ENCODE results near the gene ZBED3.
A peak's percentile ranks its signal among the peaks of the same experiment; 100 is the strongest.
"Not testable (repeated sequence)": the region's sequence is repeated elsewhere in the genome, so short reads cannot be mapped to it uniquely, and the experiment has no call there.

The ZBED3 gene

DNA sequence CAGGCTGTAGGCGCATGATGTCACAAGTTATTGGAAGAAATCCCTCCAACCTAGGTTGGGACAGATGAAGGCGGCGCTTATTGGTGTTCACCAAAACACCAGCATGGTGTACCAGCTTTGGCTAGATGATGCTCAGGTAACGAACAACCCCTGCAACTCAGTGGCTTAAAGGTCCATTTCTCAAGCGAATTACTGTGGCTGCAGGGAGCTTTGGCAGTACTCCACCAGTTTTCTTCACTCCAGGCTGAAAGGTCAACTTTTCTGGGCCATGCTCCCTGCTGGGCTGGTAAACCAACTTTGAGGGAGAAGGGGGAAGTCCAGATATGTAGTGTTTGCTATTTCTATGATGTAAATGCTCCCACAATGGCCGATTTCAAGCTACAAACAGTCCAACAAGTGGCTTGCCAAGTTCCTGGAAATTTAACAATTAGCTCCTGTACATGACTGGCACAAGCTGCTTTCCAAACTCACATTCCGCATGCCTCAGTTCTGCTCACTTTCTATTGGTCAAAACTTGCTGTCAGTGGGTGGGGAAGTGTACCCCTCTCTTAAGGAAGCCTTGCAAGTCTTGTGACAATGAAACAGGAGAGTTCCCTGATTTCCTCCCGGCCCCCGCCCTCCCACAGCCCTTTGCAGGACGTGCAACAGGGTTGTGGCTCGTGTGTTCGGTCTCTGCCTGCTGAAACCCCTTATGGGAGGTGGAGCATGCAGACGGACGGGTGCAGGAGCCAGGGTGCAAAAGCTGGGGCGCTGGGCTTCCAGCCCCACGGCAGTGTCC is 588 bp upstream of the ZBED3 start:
- H3K4me1 Mint-ChIP-seq = peaks cover 39% of the 10 kb centered on the region
- no peaks in the 10 kb centered on the region for H3K27me3 Mint-ChIP-seq
- ATAC-seq = peak; percentile 68
- no peak for DNase-seq
- peaks cover 0 to 11% of the 10 kb centered on the region in 2 donors for H3K9me3 Mint-ChIP-seq
- peak overlapping the region; percentile 83 to 99 for H3K4me3 Mint-ChIP-seq
- peak overlapping the region; percentile 89 to 98 for H3K27ac Mint-ChIP-seq

DNA sequence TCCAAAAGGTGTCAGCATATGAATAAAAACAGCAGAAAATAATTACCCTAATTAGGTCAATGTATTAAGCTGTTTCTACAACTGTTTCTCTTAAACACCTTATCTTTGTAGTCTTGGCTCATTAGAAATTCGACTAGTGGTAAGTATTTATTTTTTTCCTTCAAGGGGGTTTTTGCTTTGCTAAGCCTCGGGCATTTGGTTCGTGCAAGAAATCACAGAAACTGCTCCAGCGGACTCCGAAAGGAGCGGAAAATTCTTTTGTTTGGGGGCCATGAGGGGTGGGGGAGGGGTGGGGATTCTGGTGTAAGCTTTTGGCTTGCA is 757 bp downstream of the ZBED3 start:
- DNase-seq (no peak), ATAC-seq (no peak)
- H3K4me1 Mint-ChIP-seq = peaks cover 39% of the 10 kb centered on the region
- H3K9me3 Mint-ChIP-seq = peaks cover 0 to 11% of the 10 kb centered on the region in 2 donors
- peak overlapping the region; percentile 83 to 99 for H3K4me3 Mint-ChIP-seq
- no peaks in the 10 kb centered on the region for H3K27me3 Mint-ChIP-seq
- H3K27ac Mint-ChIP-seq = peak overlapping the region; percentile 98 to 99

DNA sequence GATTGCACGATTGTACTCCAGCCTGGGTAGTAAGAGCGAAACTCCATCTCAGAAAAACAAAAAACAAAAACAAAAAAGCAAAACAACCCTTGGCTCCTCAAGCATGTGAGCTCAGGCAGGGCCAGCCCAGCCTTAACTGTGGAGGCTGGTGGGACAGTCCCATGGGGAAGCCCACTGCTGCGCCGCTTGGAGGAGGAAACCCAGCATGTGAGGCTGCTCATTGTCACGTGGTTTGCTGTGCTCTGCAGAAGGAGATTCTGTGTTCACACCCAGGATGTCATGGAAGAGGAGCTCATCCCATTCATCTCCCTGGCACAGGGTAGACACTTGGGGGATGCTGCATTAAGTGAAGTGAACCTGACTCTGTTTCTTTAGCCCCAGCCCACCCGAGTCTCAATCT is 4.0 kb downstream of the ZBED3 start:
- Mint-ChIP-seq H3K27ac (no peak overlapping the region), H3K9me3 (peaks cover 0 to 5% of the 10 kb centered on the region in 2 donors), H3K27me3 (no peaks in the 10 kb centered on the region), H3K4me1 (peaks cover 32% of the 10 kb centered on the region), H3K4me3 (no peak overlapping the region)
- DNase-seq (peak in 1 of 2 donors; percentile 41), ATAC-seq (peak; percentile 67)

DNA sequence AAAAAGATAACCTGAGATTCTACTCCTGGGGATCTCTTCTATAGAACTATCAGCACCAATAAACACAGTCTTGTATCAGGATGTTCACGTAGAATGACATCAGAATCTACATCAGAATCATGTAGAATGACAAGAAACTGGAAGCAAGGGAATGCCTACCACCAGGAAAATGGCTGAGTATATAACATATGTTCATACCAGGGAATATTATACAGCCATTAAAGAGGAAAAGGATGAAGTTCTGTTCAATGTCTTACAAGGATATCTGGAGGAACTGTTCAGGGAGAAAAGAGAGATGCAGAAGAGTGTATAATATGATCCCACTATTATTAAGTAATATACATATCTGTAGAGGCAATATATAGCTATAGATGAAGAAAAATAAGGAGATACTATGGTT is 4.8 kb downstream of the ZBED3 start:
- DNase-seq (no peak), ATAC-seq (no peak)
- H3K4me3 Mint-ChIP-seq = no peak overlapping the region
- peaks cover 26% of the 10 kb centered on the region for H3K4me1 Mint-ChIP-seq
- H3K27me3 Mint-ChIP-seq = no peaks in the 10 kb centered on the region
- peak overlapping the region in 1 of 2 donors; percentile 40 for H3K27ac Mint-ChIP-seq
- peaks cover 0 to 5% of the 10 kb centered on the region in 2 donors for H3K9me3 Mint-ChIP-seq

DNA sequence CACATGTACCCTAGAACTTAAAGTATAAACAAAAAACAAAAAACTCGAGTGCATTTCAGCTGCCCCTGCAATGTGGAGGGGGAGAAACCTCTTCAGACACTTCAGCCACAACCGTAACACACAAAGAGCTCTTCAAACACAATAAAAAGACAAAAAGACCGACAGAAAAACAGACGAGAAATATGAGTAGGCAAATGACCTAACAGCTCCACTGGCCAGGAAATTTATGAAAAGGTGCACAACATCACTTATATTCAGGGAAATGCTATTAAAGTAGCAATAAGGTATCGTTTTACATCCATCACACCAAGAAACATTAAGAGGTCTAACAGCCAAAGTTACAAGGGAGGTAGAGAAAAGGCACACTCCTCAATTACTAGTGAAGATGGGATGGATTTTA is 6.2 kb downstream of the ZBED3 start:
- ATAC-seq = no peak
- no peak for DNase-seq
- no peaks in the 10 kb centered on the region for H3K27me3 Mint-ChIP-seq

DNA sequence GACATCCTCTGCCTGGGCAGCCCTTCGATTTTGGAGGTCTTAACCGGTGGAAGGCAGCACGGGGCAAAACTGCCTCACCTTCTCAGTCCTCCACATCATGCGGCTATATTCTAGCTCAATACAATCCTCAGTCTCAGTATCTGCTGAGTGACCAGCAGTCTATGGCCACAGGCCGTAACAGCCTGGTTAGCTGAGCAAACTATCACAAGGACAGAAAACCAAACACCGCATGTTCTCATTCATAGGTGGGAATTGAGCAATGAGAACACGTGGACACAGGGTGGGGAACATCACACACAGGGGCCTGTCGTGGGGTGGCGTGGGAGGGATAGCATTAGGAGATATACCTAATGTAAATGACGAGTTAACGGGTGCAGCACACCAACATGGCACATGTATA is 6.6 kb downstream of the ZBED3 start:
- H3K9me3 Mint-ChIP-seq, DNase-seq, ATAC-seq, H3K27me3 Mint-ChIP-seq, H3K4me3 Mint-ChIP-seq, H3K27ac Mint-ChIP-seq: not testable (repeated sequence)
- peaks cover 33% of the 10 kb centered on the region for H3K4me1 Mint-ChIP-seq

More for the DNA sequence above, 6.2 kb downstream of the ZBED3 start:
- no peak overlapping the region for H3K4me3 Mint-ChIP-seq
- H3K4me1 Mint-ChIP-seq = peaks cover 32% of the 10 kb centered on the region
- peaks cover 0 to 5% of the 10 kb centered on the region in 2 donors for H3K9me3 Mint-ChIP-seq
- no peak overlapping the region for H3K27ac Mint-ChIP-seq

DNA sequence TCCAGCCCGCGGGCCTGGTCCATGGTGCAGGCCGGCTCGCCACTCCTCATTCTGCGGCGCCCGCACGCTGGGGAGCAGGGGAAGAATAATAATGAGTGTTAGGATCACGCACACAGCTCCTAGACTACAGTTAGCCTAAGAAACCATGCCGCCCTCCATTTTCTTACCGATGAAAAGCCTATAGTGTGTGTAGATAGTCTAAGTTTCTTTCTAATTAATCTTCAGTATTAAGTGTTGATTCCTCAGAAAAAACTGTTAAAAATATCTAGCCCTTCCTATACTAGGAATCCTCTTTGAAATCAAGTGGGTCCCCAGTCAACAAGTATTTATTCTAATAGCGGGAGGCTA is 9.3 kb downstream of the ZBED3 start:
- Mint-ChIP-seq H3K4me3 (peak overlapping the region; percentile 51 to 52), H3K4me1 (peaks cover 12% of the 10 kb centered on the region), H3K27me3 (no peaks in the 10 kb centered on the region), H3K27ac (no peak overlapping the region), H3K9me3 (no peaks in the 10 kb centered on the region)
- DNase-seq = no peak
- peak; percentile 41 for ATAC-seq

DNA sequence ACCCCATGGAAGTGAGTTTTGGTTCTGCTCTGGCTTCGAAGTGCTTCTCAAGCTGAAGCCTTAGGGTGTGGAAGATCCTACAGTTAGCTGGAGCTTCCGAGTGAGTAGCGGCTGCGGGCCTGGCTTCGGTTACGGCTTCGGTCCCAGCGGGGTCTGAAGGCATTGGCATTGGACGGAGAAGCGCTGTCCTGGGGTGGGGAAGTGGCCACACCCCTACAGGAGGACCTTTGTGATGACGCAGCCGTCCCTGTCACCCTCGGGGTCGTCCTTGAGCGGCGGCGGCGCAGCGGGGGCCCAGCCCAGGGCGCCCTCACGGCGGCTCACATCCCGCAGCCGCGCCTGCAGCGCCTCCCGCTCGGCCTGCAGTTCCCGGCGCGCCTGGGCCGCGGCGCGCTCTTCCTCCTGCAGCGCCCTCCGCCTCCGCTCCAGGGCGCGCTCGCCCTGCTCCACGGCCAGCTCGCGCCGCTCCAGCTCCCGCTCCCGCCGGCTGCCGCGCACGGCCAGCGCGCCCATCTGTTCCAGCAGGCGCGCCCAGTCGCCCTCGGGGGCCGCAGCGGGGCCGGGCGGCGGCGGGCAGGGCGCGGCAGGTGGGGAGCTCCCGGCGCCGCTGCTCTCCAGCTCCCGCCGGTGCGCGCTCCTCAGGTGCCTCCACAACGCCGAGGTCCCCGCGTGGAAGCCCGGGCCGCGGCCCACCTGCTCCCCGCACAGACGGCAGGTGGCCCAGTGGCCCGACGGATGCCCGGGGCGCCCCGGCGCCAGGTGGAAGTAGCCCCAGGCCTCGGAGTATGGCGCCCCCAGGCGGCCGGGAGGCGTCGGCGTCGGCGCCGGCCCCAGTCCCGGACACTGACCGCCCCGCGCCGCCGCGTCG is 9.9 kb downstream of the ZBED3 start:
- DNase-seq (peak; percentile 67 to 71), ATAC-seq (peak; percentile 91)
- Mint-ChIP-seq H3K4me3 (peak overlapping the region; percentile 52 to 62), H3K27me3 (no peaks in the 10 kb centered on the region), H3K4me1 (peaks cover 12% of the 10 kb centered on the region), H3K9me3 (no peaks in the 10 kb centered on the region), H3K27ac (no peak overlapping the region)

DNA sequence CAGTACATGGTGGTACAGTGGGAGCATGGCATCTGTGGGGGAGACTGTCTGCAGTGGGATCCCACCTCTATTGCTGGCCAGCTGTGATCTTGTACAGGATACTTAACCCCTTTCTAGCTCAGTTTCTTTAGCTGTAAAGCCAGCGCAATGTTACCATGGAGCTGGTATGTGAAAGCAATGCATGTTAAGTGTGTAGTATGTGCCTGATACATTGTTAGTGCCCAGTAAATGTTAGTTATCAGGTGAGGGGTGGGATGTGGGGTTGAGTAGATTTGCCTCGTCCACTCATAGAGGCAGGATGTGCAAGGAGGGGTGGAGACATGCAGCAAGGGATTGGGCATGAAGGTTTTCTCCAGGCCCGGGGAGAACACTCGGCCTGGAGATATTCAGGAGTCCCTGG is 12.3 kb downstream of the ZBED3 start:
- H3K27ac Mint-ChIP-seq = no peak overlapping the region
- H3K4me1 Mint-ChIP-seq = peaks cover 12% of the 10 kb centered on the region
- H3K4me3 Mint-ChIP-seq = no peak overlapping the region
- H3K27me3 Mint-ChIP-seq = no peaks in the 10 kb centered on the region
- DNase-seq (no peak), ATAC-seq (no peak)
- no peaks in the 10 kb centered on the region for H3K9me3 Mint-ChIP-seq

DNA sequence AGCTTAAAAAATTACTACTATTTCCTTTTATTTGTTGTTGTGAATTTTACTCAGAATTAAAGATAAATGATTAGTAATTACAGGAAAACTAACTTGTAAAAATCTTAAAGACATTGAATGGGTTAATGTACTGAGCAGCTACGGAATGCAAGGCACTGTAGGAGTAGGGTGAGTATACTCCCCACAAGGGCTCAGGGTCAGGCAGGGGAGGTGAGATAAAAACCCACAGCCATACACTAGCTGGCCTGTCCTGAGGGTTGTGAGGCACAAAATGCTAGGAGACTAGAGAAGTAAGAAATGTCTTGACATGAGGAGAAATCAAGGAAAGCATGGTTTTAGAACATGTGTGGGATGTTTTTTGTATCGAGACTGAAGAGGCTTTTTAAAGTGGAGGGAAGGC is 13.4 kb downstream of the ZBED3 start:
- Mint-ChIP-seq H3K4me3 (no peak overlapping the region), H3K27me3 (no peaks in the 10 kb centered on the region), H3K4me1 (peaks cover 12% of the 10 kb centered on the region), H3K9me3 (no peaks in the 10 kb centered on the region), H3K27ac (no peak overlapping the region)
- DNase-seq (no peak), ATAC-seq (no peak)

DNA sequence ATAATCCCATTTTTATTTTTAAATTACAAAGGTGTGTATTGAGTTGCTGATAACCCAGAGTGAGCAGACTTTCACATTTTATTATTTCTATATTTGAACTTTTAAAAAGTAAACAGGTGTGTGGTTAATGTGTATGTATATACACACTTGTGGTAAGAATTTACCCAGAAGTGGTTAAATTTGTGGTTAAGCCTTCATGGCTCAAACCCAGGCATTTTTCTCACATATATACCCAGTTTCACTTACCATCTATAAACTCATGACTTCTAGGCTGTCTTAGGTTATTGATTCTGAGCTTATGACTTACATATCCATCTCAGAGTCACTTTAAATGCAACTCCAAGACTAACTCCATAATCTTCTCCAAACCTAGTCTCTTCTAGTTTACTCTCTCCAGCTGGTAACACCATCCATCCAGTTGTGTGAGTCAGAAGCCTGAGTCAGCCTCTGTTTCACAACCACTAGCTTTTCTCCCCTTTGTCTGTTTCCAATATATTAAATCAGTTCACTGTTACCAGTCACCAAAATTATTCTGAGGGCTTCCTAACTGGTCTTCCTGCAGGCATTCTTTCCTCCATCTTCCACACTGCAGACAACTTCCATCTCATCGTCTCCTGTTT is 20.2 kb downstream of the ZBED3 start:
- ATAC-seq (no peak), DNase-seq (no peak)
- H3K4me1 Mint-ChIP-seq = peaks cover 5% of the 10 kb centered on the region
- no peak overlapping the region for H3K27ac Mint-ChIP-seq
- H3K27me3 Mint-ChIP-seq = no peaks in the 10 kb centered on the region
- H3K4me3 Mint-ChIP-seq = no peak overlapping the region
- H3K9me3 Mint-ChIP-seq = no peaks in the 10 kb centered on the region

DNA sequence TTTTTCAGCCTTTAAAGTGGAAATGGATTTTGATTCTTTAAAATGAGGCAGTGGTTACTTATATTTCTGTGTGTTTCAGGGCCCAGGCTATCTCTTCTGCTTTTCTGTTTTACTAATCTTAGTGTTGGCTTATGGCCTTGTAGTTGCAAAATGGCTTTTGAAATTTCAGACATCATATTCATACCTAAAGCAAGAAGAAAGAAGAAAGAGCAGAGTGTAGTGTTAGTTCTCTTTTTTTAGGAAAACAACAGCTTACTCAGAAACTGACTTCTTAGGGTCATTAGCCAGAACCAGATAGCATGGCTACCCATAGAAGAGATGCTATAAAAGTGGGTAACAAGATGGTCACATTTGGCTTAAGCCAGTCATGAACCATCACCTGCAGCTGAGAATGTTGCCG is 20.9 kb downstream of the ZBED3 start:
- peaks cover 5% of the 10 kb centered on the region for H3K4me1 Mint-ChIP-seq
- no peak overlapping the region for H3K27ac Mint-ChIP-seq
- H3K4me3 Mint-ChIP-seq = no peak overlapping the region
- H3K27me3 Mint-ChIP-seq = no peaks in the 10 kb centered on the region
- ATAC-seq (no peak), DNase-seq (no peak)
- no peaks in the 10 kb centered on the region for H3K9me3 Mint-ChIP-seq

DNA sequence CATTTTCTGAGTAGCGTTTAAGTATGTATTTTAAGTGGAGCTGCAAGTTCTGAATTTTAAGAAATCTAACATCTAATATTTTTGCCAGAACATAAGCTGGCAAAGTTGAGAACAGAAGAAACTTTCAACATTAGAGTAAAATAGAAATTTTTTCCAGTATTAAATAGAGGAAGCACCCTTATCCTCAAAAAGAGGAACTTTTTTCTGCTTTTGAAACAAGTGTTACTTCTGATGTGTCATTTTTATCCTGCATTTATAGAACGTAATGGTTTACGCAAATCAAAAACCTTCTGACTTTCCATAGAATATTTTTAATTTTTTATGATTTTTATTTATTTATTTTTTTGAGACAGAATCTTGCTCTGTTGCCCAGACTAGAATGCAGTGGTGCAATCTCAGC is 21.8 kb downstream of the ZBED3 start:
- H3K4me1 Mint-ChIP-seq = peaks cover 5% of the 10 kb centered on the region
- ATAC-seq (no peak), DNase-seq (no peak)
- H3K4me3 Mint-ChIP-seq = no peak overlapping the region
- no peaks in the 10 kb centered on the region for H3K9me3 Mint-ChIP-seq
- H3K27me3 Mint-ChIP-seq = no peaks in the 10 kb centered on the region
- no peak overlapping the region for H3K27ac Mint-ChIP-seq

DNA sequence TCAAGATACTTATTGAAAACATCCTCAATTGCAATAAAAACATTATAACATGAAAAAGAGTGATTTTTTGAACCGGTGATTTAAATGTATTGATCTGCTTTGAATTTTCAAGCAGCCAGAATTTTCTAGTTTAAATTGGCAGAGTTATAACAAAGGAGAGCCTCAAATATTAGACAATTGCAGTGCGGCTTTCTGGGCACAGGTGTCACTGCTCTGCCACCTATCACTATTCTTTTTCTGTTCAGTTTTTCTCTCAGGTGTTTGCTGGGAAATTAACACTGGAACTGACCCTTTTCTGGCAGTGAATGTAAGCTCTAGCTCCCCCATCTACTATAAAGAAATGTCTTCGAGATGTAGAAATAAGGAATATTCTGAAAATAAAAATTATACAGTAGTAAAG is 23.0 kb downstream of the ZBED3 start:
- ATAC-seq = no peak
- no peak overlapping the region for H3K27ac Mint-ChIP-seq

DNA sequence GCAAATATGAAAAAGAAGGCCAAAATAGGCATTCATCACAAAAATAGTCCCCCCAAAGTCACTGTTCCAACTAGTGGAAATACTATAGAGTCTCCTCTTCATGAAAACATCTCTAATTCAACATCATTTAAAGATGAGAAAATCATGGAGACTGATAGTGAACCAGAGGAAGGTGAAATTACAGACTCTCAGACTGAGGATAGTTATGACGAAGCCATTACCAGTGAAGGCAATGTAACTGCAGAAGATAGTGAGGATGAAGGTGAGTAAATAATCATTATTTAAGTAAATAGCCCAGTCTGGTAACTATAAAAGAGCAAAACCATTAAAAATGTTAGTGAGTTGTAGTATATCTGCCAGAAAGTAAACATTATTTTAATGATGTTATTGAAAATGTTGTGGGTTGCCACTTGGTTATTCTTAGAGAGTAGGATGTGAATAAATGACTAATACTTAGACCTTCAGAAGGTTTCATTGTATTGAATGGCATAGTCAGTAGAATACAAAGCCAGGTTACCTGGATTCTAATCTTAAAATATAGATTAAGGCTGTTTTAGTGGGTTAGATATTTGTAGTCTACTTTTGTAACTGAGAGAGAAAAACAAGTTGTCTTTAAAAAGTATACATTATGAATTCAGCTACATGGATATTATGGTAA is 40.5 kb downstream of the ZBED3 start:
- ATAC-seq (peak; percentile 98), DNase-seq (no peak)
- no peaks in the 10 kb centered on the region for H3K9me3 Mint-ChIP-seq
- H3K27ac Mint-ChIP-seq = no peak overlapping the region
- peaks cover 19% of the 10 kb centered on the region for H3K4me1 Mint-ChIP-seq
- peak overlapping the region in 1 of 2 donors; percentile 11 for H3K4me3 Mint-ChIP-seq
- H3K27me3 Mint-ChIP-seq = no peaks in the 10 kb centered on the region

More for the DNA sequence above, 23.0 kb downstream of the ZBED3 start:
- no peaks in the 10 kb centered on the region for H3K27me3 Mint-ChIP-seq
- DNase-seq = no peak
- peaks cover 5% of the 10 kb centered on the region for H3K4me1 Mint-ChIP-seq
- no peak overlapping the region for H3K4me3 Mint-ChIP-seq
- no peaks in the 10 kb centered on the region for H3K9me3 Mint-ChIP-seq
